ENCODE measurements around the gene METAP1D.

DNA sequence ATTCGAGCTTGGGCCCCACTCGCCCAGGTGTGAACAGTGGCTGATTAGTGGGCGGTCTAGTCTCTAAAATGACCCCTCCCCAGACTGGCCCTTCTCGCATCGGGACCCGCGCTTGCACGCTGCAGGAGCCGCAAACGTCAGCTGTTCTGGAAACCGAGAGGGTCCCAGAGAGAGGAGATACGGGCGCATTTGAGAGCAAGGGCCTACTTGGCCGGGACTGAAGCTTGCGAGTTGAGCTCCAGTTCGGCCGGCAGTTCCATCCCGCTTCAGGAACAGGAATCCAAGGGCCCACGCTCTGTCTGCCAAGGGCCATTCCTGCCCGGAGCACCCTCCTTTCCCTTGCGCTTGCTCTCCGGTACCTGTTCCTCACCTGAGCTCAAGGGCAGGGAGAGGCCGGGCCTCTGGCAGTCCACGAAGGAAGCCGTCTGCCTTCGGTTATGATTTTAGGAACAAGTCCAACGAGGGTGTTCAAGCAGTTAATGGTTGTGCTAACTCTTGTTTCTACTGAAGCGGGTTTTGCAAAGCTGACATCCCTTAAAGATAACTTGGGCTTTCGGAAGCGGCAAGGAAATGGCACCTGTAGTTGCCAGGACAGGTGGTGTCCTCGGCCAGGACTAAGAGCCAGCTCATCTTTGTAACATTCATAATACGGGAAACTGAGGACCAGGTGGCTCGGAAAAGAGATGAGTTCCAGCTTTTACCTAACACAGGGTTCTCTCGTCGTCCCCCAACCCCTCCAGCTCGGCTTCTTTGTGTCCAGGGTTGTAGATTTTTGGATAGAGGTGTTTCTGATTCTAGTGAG is 81.7 kb downstream of the METAP1D start:
- TF ChIP-seq POLR2A (IDR thresholded peaks at IDR 0.05; ENCODE audit: borderline replicate concordance, extremely low read depth, insufficient read depth, insufficient read length) (no peak), RAD21 (IDR thresholded peaks at IDR 0.05; ENCODE audit: low read depth) (no peak), SP1 (IDR thresholded peaks at IDR 0.05; ENCODE audit: low read depth) (no peak)
- TF ChIP-seq, protein P1, sequence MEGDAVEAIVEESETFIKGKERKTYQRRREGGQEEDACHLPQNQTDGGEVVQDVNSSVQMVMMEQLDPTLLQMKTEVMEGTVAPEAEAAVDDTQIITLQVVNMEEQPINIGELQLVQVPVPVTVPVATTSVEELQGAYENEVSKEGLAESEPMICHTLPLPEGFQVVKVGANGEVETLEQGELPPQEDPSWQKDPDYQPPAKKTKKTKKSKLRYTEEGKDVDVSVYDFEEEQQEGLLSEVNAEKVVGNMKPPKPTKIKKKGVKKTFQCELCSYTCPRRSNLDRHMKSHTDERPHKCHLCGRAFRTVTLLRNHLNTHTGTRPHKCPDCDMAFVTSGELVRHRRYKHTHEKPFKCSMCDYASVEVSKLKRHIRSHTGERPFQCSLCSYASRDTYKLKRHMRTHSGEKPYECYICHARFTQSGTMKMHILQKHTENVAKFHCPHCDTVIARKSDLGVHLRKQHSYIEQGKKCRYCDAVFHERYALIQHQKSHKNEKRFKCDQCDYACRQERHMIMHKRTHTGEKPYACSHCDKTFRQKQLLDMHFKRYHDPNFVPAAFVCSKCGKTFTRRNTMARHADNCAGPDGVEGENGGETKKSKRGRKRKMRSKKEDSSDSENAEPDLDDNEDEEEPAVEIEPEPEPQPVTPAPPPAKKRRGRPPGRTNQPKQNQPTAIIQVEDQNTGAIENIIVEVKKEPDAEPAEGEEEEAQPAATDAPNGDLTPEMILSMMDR (IDR thresholded peaks at IDR 0.05 in 2 of 3, conservative IDR thresholded peaks at IDR 0.05 in 1 of 3; ENCODE audit: borderline replicate concordance in 1 of 3, insufficient read depth in 1 of 3, low read depth in 2 of 3, low read length in 2 of 3), result no peak

Measured in HCT116 (cell line).